ENCODE measurements around the gene KCNC3. TPM values are rescaled to one million over a fixed set of nuclear protein-coding genes. Genes with fewer than 3 reads are reported as not detected.

Gene KCNC3
- total RNA-seq, 4 donors from 2014 or later, result 1.5 to 3.1 (median 1.7) TPM

GRCh38 chr19:50320051-50320450 lies 9.1 kb downstream of the KCNC3 start:
- peaks cover 16% of the 10 kb centered on the region for H3K4me1 ChIP-seq
- H3K36me3 ChIP-seq, result no peaks in the 10 kb centered on the region
- DNase-seq (ENCODE audit: low spot score in 2 of 2), result no peak
- no peak overlapping the region for H3K27ac ChIP-seq
- TF ChIP-seq CTCF (IDR thresholded peaks at IDR 0.05) (no peak), EP300 (IDR thresholded peaks at IDR 0.05) (no peak), POLR2AphosphoS5 (IDR thresholded peaks at IDR 0.05) (no peak), POLR2A (IDR thresholded peaks at IDR 0.05) (no peak)
- WGBS, result 94% methylated on average over 9 of the region's 12 CpGs
- no peaks in the 10 kb centered on the region for H3K9me3 ChIP-seq
- no peak overlapping the region for H3K4me3 ChIP-seq
- peaks cover 35% of the 10 kb centered on the region for H3K27me3 ChIP-seq

GRCh38 chr19:50319156-50319555 lies 10.0 kb downstream of the KCNC3 start:
- Histone ChIP-seq H3K9me3 (no peaks in the 10 kb centered on the region), H3K36me3 (no peaks in the 10 kb centered on the region), H3K4me1 (peaks cover 12% of the 10 kb centered on the region), H3K27me3 (peaks cover 44% of the 10 kb centered on the region), H3K4me3 (no peak overlapping the region), H3K27ac (no peak overlapping the region)
- 86% methylated on average over 11 of the region's 11 CpGs for WGBS
- no peak for DNase-seq (ENCODE audit: low spot score in 2 of 2)
- no peak for TF ChIP-seq POLR2AphosphoS5 (IDR thresholded peaks at IDR 0.05)
- TF ChIP-seq POLR2A (IDR thresholded peaks at IDR 0.05), result no peak
- no peak for TF ChIP-seq CTCF (IDR thresholded peaks at IDR 0.05)
- no peak for TF ChIP-seq EP300 (IDR thresholded peaks at IDR 0.05)

- Histone ChIP-seq H3K27ac (no peak overlapping the region), H3K4me1 (peaks cover 11% of the 10 kb centered on the region), H3K9me3 (no peaks in the 10 kb centered on the region), H3K36me3 (no peaks in the 10 kb centered on the region), H3K4me3 (no peak overlapping the region), H3K27me3 (peaks cover 51% of the 10 kb centered on the region)
- no peak for DNase-seq (ENCODE audit: low spot score in 2 of 2)
- TF ChIP-seq EP300 (IDR thresholded peaks at IDR 0.05), result no peak
- no peak for TF ChIP-seq POLR2A (IDR thresholded peaks at IDR 0.05)
- no peak for TF ChIP-seq POLR2AphosphoS5 (IDR thresholded peaks at IDR 0.05)
- TF ChIP-seq CTCF (IDR thresholded peaks at IDR 0.05), result no peak
- WGBS, result 84% methylated on average over 8 of the region's 8 CpGs
Observed at GRCh38 chr19:50318438-50318837, 10.7 kb downstream of the KCNC3 start.

- Histone ChIP-seq H3K27ac (no peak overlapping the region), H3K4me1 (peaks cover 20% of the 10 kb centered on the region), H3K27me3 (peaks cover 61% of the 10 kb centered on the region), H3K36me3 (no peaks in the 10 kb centered on the region), H3K9me3 (no peaks in the 10 kb centered on the region), H3K4me3 (no peak overlapping the region)
- TF ChIP-seq CTCF (IDR thresholded peaks at IDR 0.05), result no peak
- no peak for DNase-seq (ENCODE audit: low spot score in 2 of 2)
- 79% methylated on average over 3 of the region's 4 CpGs for WGBS
Observed at GRCh38 chr19:50317115-50317514, 12.1 kb downstream of the KCNC3 start.

GRCh38 chr19:50315773-50316448 lies 13.3 kb downstream of the KCNC3 start:
- Histone ChIP-seq H3K4me3 (no peak overlapping the region), H3K27ac (no peak overlapping the region), H3K27me3 (peaks cover 72% of the 10 kb centered on the region), H3K4me1 (peaks cover 25% of the 10 kb centered on the region), H3K36me3 (no peaks in the 10 kb centered on the region), H3K9me3 (no peaks in the 10 kb centered on the region)
- no peak for DNase-seq (ENCODE audit: low spot score in 2 of 2)
- TF ChIP-seq EP300 (IDR thresholded peaks at IDR 0.05) (no peak), POLR2AphosphoS5 (IDR thresholded peaks at IDR 0.05) (no peak), POLR2A (IDR thresholded peaks at IDR 0.05) (no peak), CTCF (IDR thresholded peaks at IDR 0.05) (no peak)
- 4% methylated on average over 18 of the region's 18 CpGs for WGBS

Measured in suprapubic skin (tissue), 4 donors.